ENCODE measurements around the gene NPBWR2.

The NPBWR2 gene

GRCh38 chr20:64070244-64070993 lies 36.9 kb downstream of the NPBWR2 start:
- no peak for DNase-seq

GRCh38 chr20:64069614-64070243 lies 37.6 kb downstream of the NPBWR2 start:
- no peak for DNase-seq

- no peak for DNase-seq
Observed at GRCh38 chr20:64069209-64069613, 38.2 kb downstream of the NPBWR2 start.

- DNase-seq, result no peak
Observed at GRCh38 chr20:64068386-64069208, 38.8 kb downstream of the NPBWR2 start.

GRCh38 chr20:64067733-64068307 lies 39.5 kb downstream of the NPBWR2 start:
- no peak for DNase-seq

GRCh38 chr20:64067005-64067632 lies 40.2 kb downstream of the NPBWR2 start:
- DNase-seq, result no peak

GRCh38 chr20:64065974-64066343 lies 41.4 kb downstream of the NPBWR2 start:
- DNase-seq, result peak; percentile 84

- DNase-seq, result no peak
Observed at GRCh38 chr20:64065062-64065973, 42.0 kb downstream of the NPBWR2 start.

- DNase-seq, result no peak
Observed at GRCh38 chr20:64064145-64064698, 43.1 kb downstream of the NPBWR2 start.

GRCh38 chr20:64063389-64064144 lies 43.8 kb downstream of the NPBWR2 start:
- no peak for DNase-seq

GRCh38 chr20:64062596-64063388 lies 44.6 kb downstream of the NPBWR2 start, which contains the start of gene TCEA2:
TSS of gene TCEA2 (plus strand) at chr20:64063198. CDS start at chr20:64063313, 115 bp downstream.
- peak; percentile 92 for DNase-seq

GRCh38 chr20:64062276-64062595 lies 45.1 kb downstream of the NPBWR2 start:
- no peak for DNase-seq

- no peak for DNase-seq
Observed at GRCh38 chr20:64058536-64058935, 48.8 kb downstream of the NPBWR2 start.

- DNase-seq, result peak; percentile 65
Observed at GRCh38 chr20:64057628-64058498, 49.5 kb downstream of the NPBWR2 start.

- no peak for DNase-seq
Observed at GRCh38 chr20:64056889-64057627, 50.3 kb downstream of the NPBWR2 start.

- DNase-seq, result no peak
Observed at GRCh38 chr20:64056639-64056888, 50.8 kb downstream of the NPBWR2 start.

GRCh38 chr20:64055893-64056638 lies 51.3 kb downstream of the NPBWR2 start:
- DNase-seq, result no peak
